ENCODE results near the gene MREG.

DNA sequence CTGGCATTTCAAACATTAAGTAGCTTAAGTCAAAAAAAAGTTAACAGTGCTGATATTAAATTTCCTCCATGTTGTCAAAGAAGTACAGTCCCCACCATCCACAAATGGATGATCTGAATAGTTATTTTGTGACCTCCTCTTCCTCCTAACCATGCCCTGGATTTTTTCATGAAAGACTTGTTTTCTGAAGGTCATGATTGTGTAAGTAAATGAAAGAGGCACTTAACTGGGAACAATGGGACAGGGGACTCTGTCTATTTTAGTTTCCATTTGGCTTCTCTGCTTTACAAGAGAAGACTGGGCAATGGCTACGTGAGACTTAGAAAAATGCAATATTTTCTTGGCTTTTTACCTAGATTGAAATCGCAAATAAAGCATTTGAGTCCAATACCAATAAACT lies 36.1 kb upstream of the MREG start:
- TF ChIP-seq ZNF274 (IDR thresholded peaks at IDR 0.05; ENCODE audit: low read depth, low read length) (no peak), YY1 (IDR thresholded peaks at IDR 0.05; ENCODE audit: insufficient read depth, insufficient read length) (no peak), SUZ12 (IDR thresholded peaks at IDR 0.05; ENCODE audit: extremely low read depth, insufficient read depth, insufficient read length) (no peak)

Data from NT2/D1 (cell line).